ENCODE data around the gene CRYBA4.

CRYBA4 gene

GRCh38 chr22:26672590-26673468 lies 51.1 kb downstream of the CRYBA4 start:
- Mint-ChIP-seq H3K9me3 (ENCODE audit: low read depth) (no peaks in the 10 kb centered on the region), H3K27ac (peak overlapping the region; percentile 99), H3K4me3 (peak overlapping the region; percentile 97), H3K27me3 (no peaks in the 10 kb centered on the region), H3K4me1 (ENCODE audit: low read depth) (peaks cover 72% of the 10 kb centered on the region), H3K36me3 (peaks cover 2% of the 10 kb centered on the region)

GRCh38 chr22:26673486-26673885 lies 51.7 kb downstream of the CRYBA4 start:
- H3K36me3 Mint-ChIP-seq: peaks cover 2% of the 10 kb centered on the region

GRCh38 chr22:26674211-26675190 lies 52.7 kb downstream of the CRYBA4 start:
- peak overlapping the region; percentile 97 for H3K4me3 Mint-ChIP-seq
- H3K36me3 Mint-ChIP-seq: peaks cover 2% of the 10 kb centered on the region
- H3K27me3 Mint-ChIP-seq: no peaks in the 10 kb centered on the region
- no peaks in the 10 kb centered on the region for H3K9me3 Mint-ChIP-seq (ENCODE audit: low read depth)
- peak overlapping the region; percentile 99 for H3K27ac Mint-ChIP-seq
- H3K4me1 Mint-ChIP-seq (ENCODE audit: low read depth): peaks cover 81% of the 10 kb centered on the region

More at GRCh38 chr22:26673486-26673885, 51.7 kb downstream of the CRYBA4 start:
- Mint-ChIP-seq H3K27ac (peak overlapping the region; percentile 99), H3K27me3 (no peaks in the 10 kb centered on the region), H3K4me1 (ENCODE audit: low read depth) (peaks cover 77% of the 10 kb centered on the region), H3K9me3 (ENCODE audit: low read depth) (no peaks in the 10 kb centered on the region), H3K4me3 (peak overlapping the region; percentile 97)

GRCh38 chr22:26675687-26676268 lies 54.0 kb downstream of the CRYBA4 start:
- Mint-ChIP-seq H3K4me3 (peak overlapping the region; percentile 97), H3K9me3 (ENCODE audit: low read depth) (no peaks in the 10 kb centered on the region), H3K4me1 (ENCODE audit: low read depth) (peaks cover 78% of the 10 kb centered on the region), H3K36me3 (peaks cover 2% of the 10 kb centered on the region), H3K27ac (peak overlapping the region; percentile 99), H3K27me3 (no peaks in the 10 kb centered on the region)

- no peaks in the 10 kb centered on the region for H3K27me3 Mint-ChIP-seq
- no peaks in the 10 kb centered on the region for H3K9me3 Mint-ChIP-seq (ENCODE audit: low read depth)
- no peak overlapping the region for H3K4me3 Mint-ChIP-seq
- peak overlapping the region; percentile 73 for H3K27ac Mint-ChIP-seq
- H3K36me3 Mint-ChIP-seq: peaks cover 4% of the 10 kb centered on the region
- H3K4me1 Mint-ChIP-seq (ENCODE audit: low read depth): peaks cover 63% of the 10 kb centered on the region
Observed at GRCh38 chr22:26677217-26677616, 55.5 kb downstream of the CRYBA4 start.

- peaks cover 9% of the 10 kb centered on the region for H3K36me3 Mint-ChIP-seq
Observed at GRCh38 chr22:26679003-26679629, 57.4 kb downstream of the CRYBA4 start.

More at GRCh38 chr22:26679003-26679629, 57.4 kb downstream of the CRYBA4 start:
- Mint-ChIP-seq H3K4me3 (no peak overlapping the region), H3K4me1 (ENCODE audit: low read depth) (peaks cover 61% of the 10 kb centered on the region), H3K9me3 (ENCODE audit: low read depth) (no peaks in the 10 kb centered on the region), H3K27me3 (no peaks in the 10 kb centered on the region), H3K27ac (peak overlapping the region; percentile 89)
